Measurements from ENCODE around the gene RNF150. TPM values are rescaled to one million over a fixed set of nuclear protein-coding genes. Genes with fewer than 3 reads are reported as not detected.

Gene RNF150
- total and polyA plus RNA-seq, 2 of the 8 experiments (the other 6 are each of a cell fraction or from before 2014, with no cell fraction given) = 3.4 to 4.8 TPM

DNA sequence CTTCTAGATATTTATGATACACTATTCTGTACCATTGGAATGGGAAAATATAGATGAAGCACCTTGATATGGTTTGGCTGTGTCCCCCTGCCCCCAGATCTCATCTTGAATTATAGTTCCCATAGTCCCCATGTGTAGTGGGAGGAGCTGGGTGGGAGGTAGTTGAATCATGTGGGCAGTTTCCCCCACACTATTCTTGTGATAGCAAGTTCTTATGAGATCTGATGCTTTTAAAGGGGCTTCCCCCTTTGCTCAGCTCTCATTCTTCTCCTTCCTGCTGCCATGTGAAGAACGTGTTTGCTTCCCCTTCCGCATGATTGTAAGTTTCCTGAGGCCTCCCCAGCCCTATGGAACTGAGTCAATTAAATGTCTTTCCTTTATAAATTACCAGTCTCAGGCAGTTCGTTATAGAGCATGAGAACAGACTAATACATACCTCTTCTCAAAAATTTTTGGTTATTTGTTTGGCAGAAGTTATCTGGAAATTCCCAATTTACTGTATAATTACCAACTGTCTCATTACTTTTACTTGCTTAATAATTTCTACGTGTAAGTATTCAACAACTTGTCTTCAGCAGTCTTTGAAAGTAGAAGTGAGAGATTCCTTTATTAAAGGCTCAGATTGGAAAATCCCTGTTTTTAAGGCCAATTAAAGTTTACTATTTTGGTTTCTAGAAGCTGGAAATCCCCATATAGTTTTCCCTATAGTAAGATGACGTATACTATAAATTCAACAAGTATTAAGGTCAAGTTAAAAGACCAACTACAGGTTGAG, 152.7 kb downstream of the RNF150 start:
- DNase-seq (ENCODE audit: low read depth in 1 of 2, low spot score in 2 of 2) = no peak
- no peaks in the 10 kb centered on the region; the same call in 1 of the 2 replicates for H3K23me2 ChIP-seq (ENCODE audit: low read depth, low read length)
- H4K8ac ChIP-seq (ENCODE audit: extremely low read depth, insufficient read depth, low read length) = no peak overlapping the region
- no peak overlapping the region for H2BK5ac ChIP-seq (ENCODE audit: low read depth, low read length)
- H3K4me3 ChIP-seq (ENCODE audit: extremely low read depth in 1 of 4, insufficient read depth in 2 of 4, low read depth in 3 of 4, low read length in 4 of 4) = no peak overlapping the region
- H3K36me3 ChIP-seq (ENCODE audit: control insufficient read depth in 2 of 4, insufficient read depth in 4 of 4, low read length in 3 of 4) = no peaks in the 10 kb centered on the region
- H3K56ac ChIP-seq (replicated peaks; ENCODE audit: insufficient read length, low read depth, low read length) = no peak overlapping the region
- H2BK20ac ChIP-seq (ENCODE audit: low read length) = no peak overlapping the region
- H3K4me1 ChIP-seq (replicated peaks in 1 of 4; ENCODE audit: control insufficient read depth in 3 of 4, insufficient read depth in 4 of 4, low read length in 3 of 4) = no peaks in the 10 kb centered on the region
- no peak overlapping the region for H3K9ac ChIP-seq (replicated peaks in 1 of 4; ENCODE audit: extremely low read depth in 1 of 4, low read depth in 3 of 4, low read length in 3 of 4)
- no peak overlapping the region for H2BK120ac ChIP-seq (replicated peaks; ENCODE audit: low read depth, low read length)
- no peak overlapping the region for H3K27ac ChIP-seq (ENCODE audit: low read depth, low read length)
- H2AFZ ChIP-seq (ENCODE audit: low read length) = no peak overlapping the region
- H2BK12ac ChIP-seq (ENCODE audit: low read depth, low read length) = no peak overlapping the region
- no peaks in the 10 kb centered on the region for H3K79me2 ChIP-seq (ENCODE audit: control insufficient read depth in 1 of 2, insufficient read depth in 2 of 2, low read length in 2 of 2)
- no peak overlapping the region for H4K91ac ChIP-seq (replicated peaks; ENCODE audit: insufficient read length, low read length)
- 91% methylated on average over 5 of the region's 5 CpGs; no CpG with 5 or more reads in 1 of the 2 experiments for WGBS, 2 experiments (ENCODE audit: extremely low coverage in 1 of 2, insufficient coverage in 1 of 2, insufficient read length in 1 of 2, insufficient replicate concordance in 2 of 2, low coverage in 1 of 2, low lambda C conversion rate in 2 of 2, missing lambda C conversion rate in 1 of 2)
- no peak overlapping the region for H3K23ac ChIP-seq (ENCODE audit: insufficient read length)
- H4K20me1 ChIP-seq (replicated peaks in 1 of 2; ENCODE audit: control insufficient read depth in 1 of 2, insufficient read depth in 2 of 2, low read length in 2 of 2) = no peaks in the 10 kb centered on the region
- FAIRE-seq = no peak
- no peaks in the 10 kb centered on the region for H3K9me3 ChIP-seq (ENCODE audit: insufficient read depth in 2 of 2, low read depth in 1 of 2, low read length in 1 of 2)
- no peak overlapping the region for H2BK15ac ChIP-seq (ENCODE audit: low read length)
- no peak overlapping the region for H3K4me2 ChIP-seq (ENCODE audit: insufficient read depth in 1 of 2, low read depth in 2 of 2, low read length in 2 of 2)
- no peak overlapping the region for H3K4ac ChIP-seq (replicated peaks; ENCODE audit: insufficient read length, low read depth, low read length)
- H3K14ac ChIP-seq (ENCODE audit: insufficient read length) = no peak overlapping the region
- CTCF ChIA-PET (ENCODE audit: partially characterized antibody) = no interaction called here
- no peak overlapping the region for H4K5ac ChIP-seq (ENCODE audit: insufficient read length, low read depth, low read length)
- no peak overlapping the region for H3K18ac ChIP-seq (ENCODE audit: extremely low read depth, low read length)
- POLR2A ChIA-PET (ENCODE audit: partially characterized antibody) = no interaction called here
- peaks cover 0 to 1% (median 0%) of the 10 kb centered on the region in 4 experiments; a peak in 1 of 7 replicates for H3K27me3 ChIP-seq (replicated peaks in 1 of 4; ENCODE audit: control insufficient read depth in 3 of 4, extremely low read depth in 1 of 4, insufficient read depth in 3 of 4, low read length in 3 of 4)
- no peaks in the 10 kb centered on the region for H3K79me1 ChIP-seq (ENCODE audit: low read depth, low read length)
- H2AK5ac ChIP-seq (ENCODE audit: low read depth, low read length) = no peak overlapping the region
- TF ChIP-seq CBX8 (IDR thresholded peaks at IDR 0.05; ENCODE audit: borderline replicate concordance, low read depth, low read length) = no peak
- no peak for TF ChIP-seq BACH1 (IDR thresholded peaks at IDR 0.05; ENCODE audit: low read length)
- TF ChIP-seq, protein P1, sequence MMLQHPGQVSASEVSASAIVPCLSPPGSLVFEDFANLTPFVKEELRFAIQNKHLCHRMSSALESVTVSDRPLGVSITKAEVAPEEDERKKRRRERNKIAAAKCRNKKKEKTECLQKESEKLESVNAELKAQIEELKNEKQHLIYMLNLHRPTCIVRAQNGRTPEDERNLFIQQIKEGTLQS (IDR thresholded peaks at IDR 0.05; ENCODE audit: insufficient read depth, low read depth, low read length) = no peak
- TF ChIP-seq USF2 (IDR thresholded peaks at IDR 0.05; ENCODE audit: low read length) = no peak
- no peak for TF ChIP-seq SP4 (IDR thresholded peaks at IDR 0.05; ENCODE audit: low read length)
- no peak for TF ChIP-seq RFX5 (IDR thresholded peaks at IDR 0.05; ENCODE audit: borderline replicate concordance, low read depth, low read length)
- TF ChIP-seq E2F6 (IDR thresholded peaks at IDR 0.05) = no peak
- TF ChIP-seq JUND (IDR thresholded peaks at IDR 0.05; ENCODE audit: low read length) = no peak
- no peak for TF ChIP-seq EP300 (IDR thresholded peaks at IDR 0.05; ENCODE audit: borderline replicate concordance in 1 of 2, low read depth in 2 of 2, low read length in 2 of 2)
- TF ChIP-seq RAD21 (IDR thresholded peaks at IDR 0.05 in 1 of 2, conservative IDR thresholded peaks at IDR 0.05 in 1 of 2; ENCODE audit: low read depth in 2 of 2, low read length in 2 of 2) = no peak

Measured in H1 (cell line).